ENCODE data around the gene CTPS1. TPM values are rescaled to one million over a fixed set of nuclear protein-coding genes. Genes with fewer than 3 reads are reported as not detected.

The CTPS1 gene
- total RNA-seq, 1 donor from 2014 or later = 21.7 TPM

GRCh38 chr1:40998668-40999067, 19.2 kb downstream of the CTPS1 start:
- H3K27ac ChIP-seq = no peak overlapping the region
- intact Hi-C loops (cut with DNase I) = no loop called here
- peaks cover 12% of the 10 kb centered on the region for H3K4me1 ChIP-seq
- no peaks in the 10 kb centered on the region for H3K9me3 ChIP-seq
- no peaks in the 10 kb centered on the region for H3K27me3 ChIP-seq
- H3K4me3 ChIP-seq = no peak overlapping the region
- ATAC-seq = no peak
- H3K36me3 ChIP-seq = peaks cover 91% of the 10 kb centered on the region
- no peak for DNase-seq
- no peak for TF ChIP-seq CTCF (IDR thresholded peaks at IDR 0.05)

GRCh38 chr1:41003127-41003639, 23.7 kb downstream of the CTPS1 start:
- H3K36me3 ChIP-seq = peaks cover 74% of the 10 kb centered on the region

GRCh38 chr1:41003640-41004220, 24.2 kb downstream of the CTPS1 start:
- H3K27ac ChIP-seq = no peak overlapping the region
- H3K27me3 ChIP-seq = no peaks in the 10 kb centered on the region
- intact Hi-C loops (cut with DNase I) = no loop called here
- peaks cover 74% of the 10 kb centered on the region for H3K36me3 ChIP-seq
- DNase-seq = peak; percentile 88
- H3K4me3 ChIP-seq = no peak overlapping the region
- H3K9me3 ChIP-seq = no peaks in the 10 kb centered on the region
- TF ChIP-seq CTCF (IDR thresholded peaks at IDR 0.05) = peak; percentile 52
- ATAC-seq = peak; percentile 97
- peaks cover 16% of the 10 kb centered on the region for H3K4me1 ChIP-seq

More at GRCh38 chr1:41003127-41003639, 23.7 kb downstream of the CTPS1 start:
- Histone ChIP-seq H3K9me3 (no peaks in the 10 kb centered on the region), H3K27me3 (no peaks in the 10 kb centered on the region), H3K4me1 (peaks cover 16% of the 10 kb centered on the region), H3K4me3 (no peak overlapping the region), H3K27ac (no peak overlapping the region)
- TF ChIP-seq CTCF (IDR thresholded peaks at IDR 0.05) = no peak
- intact Hi-C loops (cut with DNase I) = no loop called here
- no peak for DNase-seq
- no peak for ATAC-seq

GRCh38 chr1:41005876-41006275, 26.4 kb downstream of the CTPS1 start:
- no peak for TF ChIP-seq CTCF (IDR thresholded peaks at IDR 0.05)
- DNase-seq (no peak), ATAC-seq (no peak)
- intact Hi-C loops (cut with DNase I) = no loop called here
- H3K27ac ChIP-seq = no peak overlapping the region
- peaks cover 16% of the 10 kb centered on the region for H3K4me1 ChIP-seq
- no peaks in the 10 kb centered on the region for H3K9me3 ChIP-seq
- H3K4me3 ChIP-seq = no peak overlapping the region
- H3K27me3 ChIP-seq = no peaks in the 10 kb centered on the region
- H3K36me3 ChIP-seq = peaks cover 77% of the 10 kb centered on the region

GRCh38 chr1:41006942-41007865, 27.7 kb downstream of the CTPS1 start:
- Histone ChIP-seq H3K9me3 (no peaks in the 10 kb centered on the region), H3K27me3 (no peaks in the 10 kb centered on the region), H3K4me1 (peaks cover 16% of the 10 kb centered on the region), H3K36me3 (peaks cover 80% of the 10 kb centered on the region), H3K4me3 (no peak overlapping the region), H3K27ac (no peak overlapping the region)
- TF ChIP-seq CTCF (IDR thresholded peaks at IDR 0.05) = no peak
- intact Hi-C loops (cut with DNase I) = no loop called here
- DNase-seq (no peak), ATAC-seq (no peak)
